ENCODE results near the gene SEC14L3. TPM values are rescaled to one million over a fixed set of nuclear protein-coding genes. Genes with fewer than 3 reads are reported as not detected.

Gene SEC14L3
- total RNA-seq, 1 experiment from 2014 or later, result not detected

DNA sequence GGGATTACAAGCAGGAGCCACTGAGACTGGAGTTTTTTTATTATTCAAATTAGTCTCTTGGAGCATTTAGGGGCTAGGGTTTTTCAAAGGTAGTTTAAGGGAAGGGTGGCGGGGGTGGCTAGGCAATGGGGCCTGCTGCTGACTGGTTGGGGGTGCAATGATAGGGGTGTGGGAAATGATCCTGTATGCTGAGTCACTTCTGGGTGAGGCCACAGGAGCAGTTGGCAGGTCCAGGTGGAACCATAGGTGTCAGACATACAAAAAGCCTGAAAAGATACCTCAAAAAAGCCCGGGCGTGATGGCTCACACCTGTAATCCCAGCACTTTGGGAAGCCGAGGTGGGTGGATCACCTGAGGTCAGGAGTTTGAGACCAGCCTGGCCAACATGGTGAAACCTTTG is 32.6 kb downstream of the SEC14L3 start:
- no peaks in the 10 kb centered on the region for H3K79me2 ChIP-seq (ENCODE audit: insufficient read depth, low read length)
- H2BK120ac ChIP-seq (ENCODE audit: low read depth, low read length, poor library complexity, severe bottlenecking), result no peak overlapping the region
- no peaks in the 10 kb centered on the region for H3K9me3 ChIP-seq (ENCODE audit: control insufficient read depth, low read depth, low read length)
- H3K27ac Mint-ChIP-seq, result peak overlapping the region in 1 of 3 experiments; percentile 17; a peak in 2 of 7 replicates
- no peak overlapping the region for H2BK15ac ChIP-seq (ENCODE audit: low read depth, low read length)
- no peak for DNase-seq
- no peak overlapping the region for H2AFZ ChIP-seq (ENCODE audit: low read length)
- H3T11ph ChIP-seq (ENCODE audit: low read length), result no peak overlapping the region
- H3K27me3 Mint-ChIP-seq (ENCODE audit: low read depth), result peaks cover 6% of the 10 kb centered on the region
- no peak overlapping the region for H2BK20ac ChIP-seq (ENCODE audit: low read depth, low read length, poor library complexity, severe bottlenecking)
- H3K36me3 Mint-ChIP-seq (ENCODE audit: insufficient read depth in 1 of 3, low read depth in 3 of 3), result peaks cover 0 to 3% (median 0%) of the 10 kb centered on the region in 3 experiments; a peak in 1 of 7 replicates
- H3K4me2 ChIP-seq (ENCODE audit: insufficient read depth, insufficient read length, low read length), result no peak overlapping the region
- H3K23ac ChIP-seq (ENCODE audit: insufficient read length, low read depth, low read length), result no peak overlapping the region
- no peak overlapping the region for H3K4me3 Mint-ChIP-seq
- no peak overlapping the region for H4K8ac ChIP-seq (replicated peaks; ENCODE audit: insufficient read length, low read depth, low read length)
- H3K14ac ChIP-seq (ENCODE audit: insufficient read depth, low read length), result no peak overlapping the region
- H3K4me1 Mint-ChIP-seq, result peaks cover 10 to 14% of the 10 kb centered on the region in 2 experiments; a peak in 3 of 4 replicates
- H3K79me1 ChIP-seq (ENCODE audit: insufficient read depth, low read depth, low read length, poor library complexity, severe bottlenecking), result no peaks in the 10 kb centered on the region
- H2BK5ac ChIP-seq (ENCODE audit: insufficient read length, low read length), result no peak overlapping the region
- no peak overlapping the region for H2BK12ac ChIP-seq (ENCODE audit: insufficient read length, low read depth, low read length)
- H3K4ac ChIP-seq (ENCODE audit: low read depth, low read length), result no peak overlapping the region
- TF ChIP-seq, protein P1, sequence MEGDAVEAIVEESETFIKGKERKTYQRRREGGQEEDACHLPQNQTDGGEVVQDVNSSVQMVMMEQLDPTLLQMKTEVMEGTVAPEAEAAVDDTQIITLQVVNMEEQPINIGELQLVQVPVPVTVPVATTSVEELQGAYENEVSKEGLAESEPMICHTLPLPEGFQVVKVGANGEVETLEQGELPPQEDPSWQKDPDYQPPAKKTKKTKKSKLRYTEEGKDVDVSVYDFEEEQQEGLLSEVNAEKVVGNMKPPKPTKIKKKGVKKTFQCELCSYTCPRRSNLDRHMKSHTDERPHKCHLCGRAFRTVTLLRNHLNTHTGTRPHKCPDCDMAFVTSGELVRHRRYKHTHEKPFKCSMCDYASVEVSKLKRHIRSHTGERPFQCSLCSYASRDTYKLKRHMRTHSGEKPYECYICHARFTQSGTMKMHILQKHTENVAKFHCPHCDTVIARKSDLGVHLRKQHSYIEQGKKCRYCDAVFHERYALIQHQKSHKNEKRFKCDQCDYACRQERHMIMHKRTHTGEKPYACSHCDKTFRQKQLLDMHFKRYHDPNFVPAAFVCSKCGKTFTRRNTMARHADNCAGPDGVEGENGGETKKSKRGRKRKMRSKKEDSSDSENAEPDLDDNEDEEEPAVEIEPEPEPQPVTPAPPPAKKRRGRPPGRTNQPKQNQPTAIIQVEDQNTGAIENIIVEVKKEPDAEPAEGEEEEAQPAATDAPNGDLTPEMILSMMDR (conservative IDR thresholded peaks at IDR 0.05), result no peak
- no peak overlapping the region for H4K5ac ChIP-seq (ENCODE audit: insufficient read length, low read depth, low read length)
- H4K91ac ChIP-seq (ENCODE audit: insufficient read length, low read depth, low read length), result no peak overlapping the region
- no peak overlapping the region for H3K9ac ChIP-seq (ENCODE audit: extremely low read depth, insufficient read length, low read length)
- H3K56ac ChIP-seq (ENCODE audit: insufficient read length, low read depth, low read length), result no peak overlapping the region
- no peak overlapping the region for H3K18ac ChIP-seq (ENCODE audit: insufficient read length, low read depth, low read length)
- no peaks in the 10 kb centered on the region for H3K4me1 ChIP-seq (ENCODE audit: insufficient read depth, low read length)
- no peak overlapping the region for H3K27ac ChIP-seq (ENCODE audit: insufficient read length, low read depth, low read length)
- WGBS (ENCODE audit: extremely low coverage, insufficient read length, low lambda C conversion rate), result no CpG with 5 or more reads among the region's 4 CpGs
- H2AK5ac ChIP-seq (ENCODE audit: insufficient read length, low read length), result no peak overlapping the region
- no peaks in the 10 kb centered on the region; a peak in 1 of 5 replicates for H3K9me3 Mint-ChIP-seq
- H3K23me2 ChIP-seq (ENCODE audit: insufficient read length, low read depth, low read length, poor library complexity, severe bottlenecking), result no peaks in the 10 kb centered on the region
- H4K20me1 ChIP-seq (ENCODE audit: control insufficient read depth, insufficient read depth, insufficient read length), result no peaks in the 10 kb centered on the region
- H3K27me3 ChIP-seq (ENCODE audit: insufficient read depth, low read length), result no peaks in the 10 kb centered on the region

Measured in H9 (cell line).